ENCODE data around the gene CGRRF1.

The CGRRF1 gene

DNA sequence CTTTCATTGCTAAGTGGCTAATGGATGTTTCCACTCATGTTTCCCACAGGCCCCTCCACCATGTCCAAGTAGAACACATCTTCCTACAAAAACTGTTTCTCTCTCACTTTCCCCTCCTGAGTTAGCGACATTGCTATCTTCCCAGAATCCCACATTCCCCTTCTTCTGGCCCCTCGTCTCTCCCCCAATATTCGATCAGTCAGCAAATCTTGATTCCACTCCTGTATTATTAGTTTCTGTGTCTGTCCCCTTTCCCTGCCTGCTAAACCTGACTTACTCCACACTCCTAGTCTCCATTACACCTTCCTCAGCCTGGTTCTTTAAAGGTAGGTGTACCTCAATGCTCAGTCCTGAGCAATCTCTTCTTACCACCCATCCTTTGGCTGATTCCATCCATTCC, 37.9 kb downstream of the CGRRF1 start:
- Histone ChIP-seq H3K4me1 (peaks cover 0 to 3% (median 0%) of the 10 kb centered on the region in 10 experiments; a peak in 2 of 20 replicates), H4K20me1 (no peaks in the 10 kb centered on the region), H3K9me3 (replicated peaks in 1 of 11) (peaks cover 0 to 5% (median 0%) of the 10 kb centered on the region in 11 experiments; a peak in 1 of 22 replicates), H3K27me3 (no peaks in the 10 kb centered on the region), H3K27ac (no peak overlapping the region), H3K4me2 (no peak overlapping the region), H3K36me3 (no peaks in the 10 kb centered on the region), H3K9ac (no peak overlapping the region), H3K4me3 (no peak overlapping the region)
- no peak for TF ChIP-seq Cebpa-rat (IDR thresholded peaks at IDR 0.05)

DNA sequence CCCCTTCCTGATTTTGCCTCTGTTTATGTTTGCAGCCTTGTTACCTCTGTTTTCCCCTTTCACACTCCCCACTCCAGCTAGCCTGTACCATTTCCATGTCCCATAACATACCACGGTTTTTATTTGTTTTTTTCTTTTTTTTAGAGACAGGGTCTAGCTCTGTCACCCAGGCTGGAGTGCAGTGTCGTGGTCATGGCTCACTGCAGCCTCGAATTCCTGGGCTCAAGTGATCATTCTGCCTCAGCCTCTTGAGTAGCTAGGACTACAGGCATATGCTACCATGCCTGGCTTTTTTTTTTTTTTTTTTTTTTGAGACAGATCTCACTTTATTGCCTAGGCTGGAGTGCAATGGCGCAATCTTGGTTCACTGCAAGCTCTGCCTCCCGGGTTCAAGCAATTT, 38.8 kb downstream of the CGRRF1 start:
- Histone ChIP-seq H3K9ac (no peak overlapping the region), H3K27ac (no peak overlapping the region), H3K4me1 (peaks cover 0 to 3% (median 0%) of the 10 kb centered on the region in 10 experiments; a peak in 2 of 20 replicates), H3K27me3 (no peaks in the 10 kb centered on the region), H3K36me3 (no peaks in the 10 kb centered on the region), H3K4me2 (no peak overlapping the region), H4K20me1 (no peaks in the 10 kb centered on the region), H3K9me3 (replicated peaks in 1 of 11) (peaks cover 0 to 5% (median 0%) of the 10 kb centered on the region in 11 experiments; a peak in 1 of 22 replicates), H3K4me3 (no peak overlapping the region)
- no peak for TF ChIP-seq Cebpa-rat (IDR thresholded peaks at IDR 0.05)

DNA sequence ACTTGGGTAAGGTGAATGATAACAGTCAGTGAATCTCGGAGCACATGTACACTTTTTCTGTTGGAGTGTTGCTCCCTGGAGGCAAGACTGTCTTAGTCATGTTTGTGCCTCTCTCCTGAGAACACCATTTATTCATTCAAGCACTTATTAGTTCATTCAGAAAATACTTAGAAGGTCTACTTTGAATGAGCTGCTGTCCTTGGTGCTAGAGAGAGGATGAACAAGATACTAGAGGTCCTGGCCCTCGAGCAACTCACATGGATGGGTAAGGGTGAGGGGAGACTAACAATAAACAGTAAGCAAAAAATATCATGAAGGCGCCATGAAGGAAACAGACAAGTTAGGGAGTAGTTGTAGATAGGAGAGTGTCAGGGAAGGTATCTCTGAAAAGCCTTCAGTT, 40.2 kb downstream of the CGRRF1 start:
- Histone ChIP-seq H3K27ac (no peak overlapping the region), H3K9ac (no peak overlapping the region), H3K4me2 (no peak overlapping the region), H4K20me1 (no peaks in the 10 kb centered on the region), H3K4me1 (peaks cover 0 to 3% (median 0%) of the 10 kb centered on the region in 10 experiments; a peak in 2 of 20 replicates), H3K36me3 (no peaks in the 10 kb centered on the region), H3K27me3 (no peaks in the 10 kb centered on the region), H3K4me3 (no peak overlapping the region), H3K9me3 (replicated peaks in 1 of 11) (no peaks in the 10 kb centered on the region)
- no peak for TF ChIP-seq Cebpa-rat (IDR thresholded peaks at IDR 0.05)

DNA sequence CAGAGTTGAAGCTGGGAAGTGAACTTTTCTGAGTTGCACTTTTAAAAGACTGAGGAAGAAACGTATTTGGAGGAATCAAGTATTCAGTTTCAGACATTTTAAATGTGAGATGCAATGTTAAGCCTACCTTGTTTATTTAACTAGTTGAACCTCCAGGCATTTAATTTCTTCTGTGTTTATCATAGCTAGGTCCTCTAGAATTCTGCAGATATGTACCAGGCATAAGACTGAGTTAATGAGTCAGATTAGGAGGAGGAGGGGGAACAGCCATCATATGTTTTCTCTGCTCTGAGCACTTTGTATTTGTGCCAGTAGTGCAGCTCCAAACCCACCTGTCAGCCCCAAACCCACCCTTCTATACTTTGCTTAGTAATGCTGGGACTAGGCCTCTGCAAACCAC, 40.8 kb downstream of the CGRRF1 start:
- H3K4me1 ChIP-seq, result peaks cover 0 to 3% (median 0%) of the 10 kb centered on the region in 10 experiments; a peak in 2 of 20 replicates
- no peak for TF ChIP-seq Cebpa-rat (IDR thresholded peaks at IDR 0.05)
- H3K4me2 ChIP-seq, result peak overlapping the region in 1 of 11 experiments; percentile 21; a peak in 1 of 22 replicates
- H3K27ac ChIP-seq, result no peak overlapping the region
- H4K20me1 ChIP-seq, result no peaks in the 10 kb centered on the region
- H3K9ac ChIP-seq, result no peak overlapping the region
- H3K36me3 ChIP-seq, result no peaks in the 10 kb centered on the region
- no peak overlapping the region for H3K4me3 ChIP-seq
- H3K27me3 ChIP-seq, result no peaks in the 10 kb centered on the region
- no peaks in the 10 kb centered on the region for H3K9me3 ChIP-seq (replicated peaks in 1 of 11)

DNA sequence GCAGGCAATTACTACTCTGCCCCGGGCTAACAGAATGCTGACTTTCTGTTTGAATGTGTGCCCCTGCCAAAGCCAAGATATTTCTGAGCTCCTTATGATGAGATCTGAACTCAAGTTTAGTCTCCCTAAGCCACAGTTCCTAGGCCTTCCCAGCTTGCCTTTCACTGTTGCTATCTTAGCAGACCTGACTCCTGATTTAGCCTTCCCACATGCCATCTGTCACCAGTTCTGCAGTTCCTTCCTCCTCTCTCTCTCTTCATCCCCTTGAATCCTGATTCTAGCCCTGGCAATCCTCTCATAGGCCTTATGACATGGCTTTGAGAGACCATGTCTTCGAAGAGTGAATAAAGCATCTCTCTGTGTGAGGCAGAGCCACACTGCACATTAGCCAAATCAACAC, 44.7 kb downstream of the CGRRF1 start:
- H3K4me3 ChIP-seq, result no peak overlapping the region
- peaks cover 0 to 3% (median 0%) of the 10 kb centered on the region in 10 experiments; a peak in 2 of 20 replicates for H3K4me1 ChIP-seq
- no peak overlapping the region for H3K27ac ChIP-seq
- H3K4me2 ChIP-seq, result no peak overlapping the region
- H3K36me3 ChIP-seq, result no peaks in the 10 kb centered on the region
- no peak overlapping the region for H3K9ac ChIP-seq
- H3K9me3 ChIP-seq (replicated peaks in 1 of 11), result no peaks in the 10 kb centered on the region
- H3K27me3 ChIP-seq, result no peaks in the 10 kb centered on the region
- no peaks in the 10 kb centered on the region for H4K20me1 ChIP-seq
- TF ChIP-seq Cebpa-rat (IDR thresholded peaks at IDR 0.05), result no peak

DNA sequence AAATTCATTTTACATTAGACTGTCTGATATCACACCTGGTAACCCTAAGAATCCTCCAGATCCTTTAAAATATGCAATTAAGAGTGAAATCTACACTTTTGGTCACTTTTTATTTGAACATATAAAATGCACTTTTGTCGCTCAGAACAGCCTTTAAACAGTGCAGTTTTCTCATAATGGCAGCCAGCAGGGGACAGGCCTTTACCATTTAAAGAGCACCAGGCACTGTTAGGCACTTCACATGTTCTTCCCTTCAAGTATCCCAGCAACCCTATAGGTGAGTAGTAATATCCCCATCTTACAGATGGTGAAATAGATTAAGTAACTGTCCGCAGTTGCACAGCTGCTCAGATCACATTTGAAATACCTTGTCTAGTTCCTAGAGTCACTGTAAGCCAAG, 45.9 kb downstream of the CGRRF1 start:
- H3K27me3 ChIP-seq, result no peaks in the 10 kb centered on the region
- H3K4me3 ChIP-seq, result no peak overlapping the region
- no peaks in the 10 kb centered on the region for H3K9me3 ChIP-seq (replicated peaks in 1 of 11)
- no peak for TF ChIP-seq Cebpa-rat (IDR thresholded peaks at IDR 0.05)
- no peak overlapping the region for H3K9ac ChIP-seq
- no peaks in the 10 kb centered on the region for H4K20me1 ChIP-seq
- no peaks in the 10 kb centered on the region for H3K36me3 ChIP-seq
- no peak overlapping the region for H3K27ac ChIP-seq
- no peak overlapping the region for H3K4me2 ChIP-seq
- peaks cover 0 to 2% (median 0%) of the 10 kb centered on the region in 10 experiments; a peak in 2 of 20 replicates for H3K4me1 ChIP-seq

DNA sequence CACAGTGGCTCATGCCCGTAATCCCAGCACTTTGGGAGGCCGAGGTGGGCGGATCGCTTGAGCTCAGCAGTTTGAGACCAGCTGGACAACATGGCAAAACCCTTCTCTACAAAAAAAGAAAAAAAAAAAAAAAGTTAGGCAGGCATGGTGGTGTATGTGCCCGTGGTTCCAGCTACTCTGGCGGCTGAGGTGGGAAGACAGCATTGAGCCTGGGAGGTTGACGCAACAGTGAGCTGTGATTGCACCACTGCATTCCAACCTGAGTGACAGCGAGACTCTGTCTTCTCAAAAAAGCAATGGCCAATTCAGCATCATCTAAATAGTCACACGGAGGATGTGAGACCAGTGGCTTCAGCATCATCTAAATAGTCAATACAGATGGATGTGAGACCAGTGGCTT, 46.8 kb downstream of the CGRRF1 start:
- no peak overlapping the region for H3K27ac ChIP-seq
- no peak overlapping the region for H3K4me3 ChIP-seq
- H3K4me2 ChIP-seq, result no peak overlapping the region
- H3K27me3 ChIP-seq, result no peaks in the 10 kb centered on the region
- no peaks in the 10 kb centered on the region for H3K9me3 ChIP-seq (replicated peaks in 1 of 11)
- H3K36me3 ChIP-seq, result no peaks in the 10 kb centered on the region
- TF ChIP-seq Cebpa-rat (IDR thresholded peaks at IDR 0.05), result no peak
- H4K20me1 ChIP-seq, result no peaks in the 10 kb centered on the region
- no peak overlapping the region for H3K9ac ChIP-seq
- H3K4me1 ChIP-seq, result no peaks in the 10 kb centered on the region

DNA sequence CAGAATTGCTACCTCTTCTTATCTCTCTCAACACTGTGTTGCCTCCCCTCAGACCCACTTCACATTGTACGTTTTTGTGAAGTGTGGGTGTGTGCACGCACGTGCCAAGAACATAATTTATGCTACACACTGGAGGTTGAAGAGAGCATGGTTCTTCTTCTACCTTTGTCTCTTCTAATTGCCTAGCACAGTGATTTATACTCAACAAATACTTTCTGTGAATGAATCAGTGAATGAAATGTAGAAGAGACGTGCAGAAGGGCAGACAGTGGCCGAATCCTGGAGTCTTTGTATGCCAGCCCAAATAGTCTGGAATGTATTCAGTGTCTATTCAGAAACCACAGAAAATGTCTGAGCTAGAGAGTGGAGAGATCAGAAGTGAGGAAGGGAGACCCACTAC, 52.6 kb downstream of the CGRRF1 start:
- peaks cover 0 to 7% (median 0%) of the 10 kb centered on the region in 11 experiments; a peak in 3 of 22 replicates for H4K20me1 ChIP-seq
- H3K4me3 ChIP-seq, result no peak overlapping the region
- peaks cover 6 to 15% (median 12%) of the 10 kb centered on the region in 10 experiments; a peak in 19 of 20 replicates for H3K4me1 ChIP-seq
- TF ChIP-seq Cebpa-rat (IDR thresholded peaks at IDR 0.05), result no peak
- no peaks in the 10 kb centered on the region for H3K36me3 ChIP-seq
- no peak overlapping the region for H3K27ac ChIP-seq
- H3K4me2 ChIP-seq, result no peak overlapping the region
- H3K9me3 ChIP-seq (replicated peaks in 1 of 11), result no peaks in the 10 kb centered on the region
- H3K27me3 ChIP-seq, result peaks cover 0 to 25% (median 20%) of the 10 kb centered on the region in 11 experiments; a peak in 12 of 22 replicates
- no peak overlapping the region for H3K9ac ChIP-seq

DNA sequence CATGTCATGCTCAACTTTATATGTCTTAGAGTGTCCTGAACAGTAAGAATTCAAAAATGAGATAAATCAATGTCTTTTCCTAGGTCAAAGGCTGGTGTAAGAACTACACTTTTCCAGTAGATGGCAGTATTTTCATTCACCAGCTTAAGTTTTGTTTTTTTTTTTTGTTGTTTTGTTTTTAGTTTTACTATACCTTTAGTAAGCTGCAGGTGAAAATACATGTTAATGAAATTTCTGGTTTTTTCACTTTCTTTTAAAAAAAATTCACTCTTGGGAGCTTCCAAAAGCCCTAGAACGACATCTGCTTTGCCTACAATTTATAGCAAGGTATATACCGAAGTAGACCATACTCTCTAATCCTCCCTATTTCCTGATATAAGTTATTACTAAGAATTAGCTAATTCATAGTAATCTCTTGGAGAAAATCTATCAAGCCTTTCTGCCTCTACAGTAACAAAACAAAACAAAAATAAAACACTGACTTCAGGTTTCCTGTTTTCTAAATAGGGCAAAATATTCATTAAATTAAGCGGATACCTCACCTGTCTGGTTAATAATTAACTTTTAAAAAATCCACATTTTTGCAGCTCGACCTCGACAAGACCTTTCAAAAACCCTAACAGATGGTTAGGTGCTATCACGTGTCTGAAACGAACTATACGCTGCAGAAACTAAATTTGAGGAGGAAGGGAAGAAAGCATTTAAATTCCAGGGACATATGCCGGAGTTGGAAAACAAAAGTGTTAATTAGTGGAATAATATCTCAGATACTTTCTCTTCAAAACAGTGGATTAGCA, 54.6 kb downstream of the CGRRF1 start:
- no peaks in the 10 kb centered on the region for H3K9me3 ChIP-seq (replicated peaks in 1 of 11)
- TF ChIP-seq Cebpa-rat (IDR thresholded peaks at IDR 0.05), result no peak
- peaks cover 13 to 26% (median 20%) of the 10 kb centered on the region in 10 experiments for H3K4me1 ChIP-seq
- peak overlapping the region; percentile 91 to 100 (median 99) for H3K4me2 ChIP-seq
- H3K9ac ChIP-seq, result peak overlapping the region in 8 of 11 experiments; percentile 42 to 95 (median 88); a peak in 10 of 22 replicates
- peaks cover 0 to 13% (median 6%) of the 10 kb centered on the region in 11 experiments; a peak in 10 of 22 replicates for H4K20me1 ChIP-seq
- H3K4me3 ChIP-seq, result peak overlapping the region; percentile 81 to 95 (median 88); a peak in 19 of 20 replicates
- H3K27ac ChIP-seq, result peak overlapping the region in 2 of 11 experiments; percentile 88 to 92; a peak in 2 of 22 replicates
- H3K36me3 ChIP-seq, result 0 out of 22 replicates have a peak, but pooled peaks cover 0 to 3% (median 0%) of the 10 kb centered on the region in 11 experiments
- H3K27me3 ChIP-seq, result peaks cover 0 to 25% (median 20%) of the 10 kb centered on the region in 11 experiments; a peak in 12 of 22 replicates

Measured in BLaER1 treated with 17β-estradiol and CSF1 and Interleukin-3, amounts not matched to agents 10 nM and 100 nM (cell line).